Thoracic aorta (tissue), 2 donors: ENCODE results near the gene DUSP5. TPM values are rescaled to one million over a fixed set of nuclear protein-coding genes. Genes with fewer than 3 reads are reported as not detected.

ENCODE experiments used
- ATAC-seq: fragments of 150-250 bp; one replicate; pipeline ENCODE4 v1.8.0; 2017; ENCODE audit warnings: low read depth; ENCODE audit not compliant: insufficient number of reproducible peaks, low FRiP score
- DNase-seq: peaks from one replicate; pipeline ENCODE4 v3.0.0-alpha.2; 2020; ENCODE audit warnings: low spot score
- H3K27ac ChIP-seq, 2 donors: fragments of 200-600 bp; sonication (generic); 1 replicate in 1 of 2; 2 replicates in 1 of 2; pipeline ENCODE4 v1.5.1; 2016; ENCODE audit warnings: mild to moderate bottlenecking in 2 of 2, moderate library complexity in 2 of 2
- H3K27me3 ChIP-seq: fragments of 200-600 bp; sonication (generic); replicated peaks from 2 replicates; pipeline ENCODE4 v1.6.0; 2016; ENCODE audit warnings: mild to moderate bottlenecking; ENCODE audit not compliant: insufficient read depth
- H3K36me3 ChIP-seq: fragments of 200-600 bp; sonication (generic); one replicate; pipeline ENCODE4 v1.5.1; 2016
- H3K4me1 ChIP-seq, 2 donors: fragments of 200-600 bp; sonication (generic); 1 replicate in 1 of 2; 2 replicates in 1 of 2; pipeline versions ENCODE4 v1.5.1 to v1.6.0; 2016; ENCODE audit warnings: low read depth in 2 of 2, mild to moderate bottlenecking in 1 of 2; ENCODE audit not compliant: control insufficient read depth in 1 of 2
- H3K4me3 ChIP-seq: fragments of 200-600 bp; sonication (generic); 2 replicates; pipeline ENCODE4 v1.5.1; 2016; ENCODE audit warnings: mild to moderate bottlenecking
- H3K9me3 ChIP-seq: fragments of 200-600 bp; sonication (generic); 2 replicates; pipeline ENCODE4 v1.5.1; 2016
- CTCF ChIP-seq: fragments of 200-600 bp; sonication (generic); IDR thresholded peaks from one replicate; pipeline ENCODE4 v1.5.1; 2019; ENCODE audit warnings: antibody characterized with exemption
- total RNA-seq, 2 donors: library from RNA; depleted of rRNA; stranded (reverse); fragments of >200 nt; gene quantifications; one replicate each; pipeline versions ENCODE4 v1.1.0 to v1.2.3, GENCODE V29; 2016

The DUSP5 gene
- total RNA-seq, 2 donors from 2014 or later: 12.7 to 13.1 TPM

GRCh38 chr10:110546499-110547110, 48.9 kb downstream of the DUSP5 start:
- no peak for DNase-seq
- no peak for TF ChIP-seq CTCF
- Histone ChIP-seq H3K27ac (no peak overlapping the region), H3K4me1 (no peaks in the 10 kb centered on the region), H3K36me3 (no peaks in the 10 kb centered on the region), H3K4me3 (no peak overlapping the region), H3K27me3 (no peaks in the 10 kb centered on the region), H3K9me3 (no peaks in the 10 kb centered on the region)
- ATAC-seq: no peak

- DNase-seq (no peak), ATAC-seq (peak; percentile 59)
- Histone ChIP-seq H3K27ac (no peak overlapping the region), H3K9me3 (no peaks in the 10 kb centered on the region), H3K4me3 (no peak overlapping the region), H3K4me1 (no peaks in the 10 kb centered on the region), H3K36me3 (no peaks in the 10 kb centered on the region), H3K27me3 (no peaks in the 10 kb centered on the region)
- peak; percentile 76 for TF ChIP-seq CTCF
Observed at GRCh38 chr10:110547139-110547761, 49.5 kb downstream of the DUSP5 start.

GRCh38 chr10:110548002-110548401, 50.3 kb downstream of the DUSP5 start:
- no peaks in the 10 kb centered on the region for H3K4me1 ChIP-seq
- DNase-seq (no peak), ATAC-seq (no peak)
- TF ChIP-seq CTCF: no peak
- H3K27me3 ChIP-seq: no peaks in the 10 kb centered on the region
- no peaks in the 10 kb centered on the region for H3K9me3 ChIP-seq
- no peak overlapping the region for H3K27ac ChIP-seq
- no peak overlapping the region for H3K4me3 ChIP-seq
- no peaks in the 10 kb centered on the region for H3K36me3 ChIP-seq

- no peaks in the 10 kb centered on the region for H3K4me1 ChIP-seq
- DNase-seq (no peak), ATAC-seq (no peak)
- no peaks in the 10 kb centered on the region for H3K9me3 ChIP-seq
- no peaks in the 10 kb centered on the region for H3K27me3 ChIP-seq
- H3K4me3 ChIP-seq: no peak overlapping the region
- no peaks in the 10 kb centered on the region for H3K36me3 ChIP-seq
- TF ChIP-seq CTCF: no peak
- H3K27ac ChIP-seq: no peak overlapping the region
Observed at GRCh38 chr10:110549211-110549610, 51.5 kb downstream of the DUSP5 start.

- Histone ChIP-seq H3K27ac (no peak overlapping the region), H3K4me1 (no peaks in the 10 kb centered on the region), H3K27me3 (no peaks in the 10 kb centered on the region), H3K36me3 (no peaks in the 10 kb centered on the region), H3K9me3 (no peaks in the 10 kb centered on the region), H3K4me3 (no peak overlapping the region)
- ATAC-seq: no peak
- no peak for DNase-seq
- no peak for TF ChIP-seq CTCF
Observed at GRCh38 chr10:110553905-110554304, 56.2 kb downstream of the DUSP5 start.
